CD4-positive, alpha-beta T cell treated with Interleukin-17A for 1 hour (primary cell): ENCODE results near the gene CCDC78.

Experiments
- DNase-seq: peaks from one replicate; pipeline ENCODE4 v3.0.0-alpha.2; 2020

CCDC78 gene

DNA sequence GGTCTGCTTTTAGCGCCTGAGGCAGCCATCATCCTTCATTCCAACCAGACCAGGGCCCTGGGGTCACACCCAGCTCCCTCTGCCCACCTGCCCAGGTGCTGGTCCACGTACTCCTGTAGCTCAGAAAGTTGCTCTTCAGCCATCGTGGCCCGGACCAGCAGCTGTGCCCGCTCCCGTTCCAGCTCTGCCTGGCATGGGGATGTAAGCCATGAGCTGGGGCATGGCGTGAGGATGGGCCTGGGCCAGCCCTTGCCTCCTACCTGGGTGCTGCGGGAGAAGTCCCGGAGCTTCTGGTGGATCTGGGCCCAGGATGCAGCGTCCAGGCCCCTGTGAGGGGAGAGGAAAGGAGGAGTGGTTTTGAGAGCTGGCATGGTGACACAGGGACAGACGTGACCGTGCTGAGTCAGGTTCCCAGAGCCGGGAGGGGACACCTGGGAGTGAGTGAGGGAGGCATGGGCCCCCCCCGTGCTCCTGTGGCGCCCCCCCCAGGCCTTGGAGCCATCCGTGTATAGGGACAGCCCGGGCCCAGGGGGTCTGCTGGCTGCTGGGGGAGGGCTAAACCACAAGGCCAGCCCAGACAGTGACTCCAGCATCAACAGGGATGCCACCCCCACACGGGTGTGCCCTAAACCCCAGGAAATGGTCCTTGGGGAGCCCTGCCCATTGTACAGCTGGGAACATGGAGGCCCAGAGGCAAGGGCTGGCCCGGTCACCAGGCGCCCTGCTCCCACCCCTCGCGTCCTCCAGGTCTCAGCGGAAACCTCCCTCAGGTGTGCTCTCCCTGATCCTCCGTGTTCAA is 3.2 kb downstream of the CCDC78 start:
- no peak for DNase-seq

DNA sequence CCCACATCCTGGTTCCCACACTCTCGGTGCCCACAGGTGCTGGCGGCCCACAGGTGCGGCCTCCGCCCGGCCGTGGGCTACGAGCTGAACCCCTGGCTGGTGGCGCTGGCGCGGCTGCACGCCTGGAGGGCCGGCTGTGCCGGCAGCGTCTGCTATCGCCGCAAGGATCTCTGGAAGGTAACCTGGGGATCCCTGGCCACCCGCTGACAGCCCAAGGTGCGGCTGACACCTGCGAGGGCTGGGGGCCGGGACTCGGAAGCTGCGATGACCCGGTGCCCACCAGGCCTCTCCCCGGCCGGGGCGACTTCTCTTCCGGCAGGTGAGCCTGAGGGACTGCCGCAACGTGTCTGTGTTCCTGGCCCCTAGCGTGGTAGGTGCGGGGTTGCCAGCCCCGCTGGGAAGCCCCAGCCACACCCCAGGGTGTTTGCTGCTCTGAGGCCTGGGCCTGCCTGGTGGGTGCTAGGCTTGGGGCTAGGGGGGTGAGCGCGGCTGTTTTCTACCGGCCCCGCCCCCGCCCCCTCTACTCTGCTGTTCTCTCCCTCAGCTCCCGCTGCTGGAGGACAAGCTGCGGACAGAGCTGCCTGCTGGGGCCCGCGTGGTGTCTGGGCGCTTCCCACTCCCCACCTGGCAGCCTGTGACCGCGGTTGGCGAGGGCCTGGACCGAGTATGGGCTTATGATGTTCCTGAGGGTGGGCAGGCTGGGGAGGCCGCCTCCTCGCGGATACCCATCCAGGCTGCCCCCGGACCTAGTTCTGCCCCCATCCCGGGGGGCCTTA is 4.3 kb downstream of the CCDC78 start:
- peak; percentile 45 for DNase-seq

DNA sequence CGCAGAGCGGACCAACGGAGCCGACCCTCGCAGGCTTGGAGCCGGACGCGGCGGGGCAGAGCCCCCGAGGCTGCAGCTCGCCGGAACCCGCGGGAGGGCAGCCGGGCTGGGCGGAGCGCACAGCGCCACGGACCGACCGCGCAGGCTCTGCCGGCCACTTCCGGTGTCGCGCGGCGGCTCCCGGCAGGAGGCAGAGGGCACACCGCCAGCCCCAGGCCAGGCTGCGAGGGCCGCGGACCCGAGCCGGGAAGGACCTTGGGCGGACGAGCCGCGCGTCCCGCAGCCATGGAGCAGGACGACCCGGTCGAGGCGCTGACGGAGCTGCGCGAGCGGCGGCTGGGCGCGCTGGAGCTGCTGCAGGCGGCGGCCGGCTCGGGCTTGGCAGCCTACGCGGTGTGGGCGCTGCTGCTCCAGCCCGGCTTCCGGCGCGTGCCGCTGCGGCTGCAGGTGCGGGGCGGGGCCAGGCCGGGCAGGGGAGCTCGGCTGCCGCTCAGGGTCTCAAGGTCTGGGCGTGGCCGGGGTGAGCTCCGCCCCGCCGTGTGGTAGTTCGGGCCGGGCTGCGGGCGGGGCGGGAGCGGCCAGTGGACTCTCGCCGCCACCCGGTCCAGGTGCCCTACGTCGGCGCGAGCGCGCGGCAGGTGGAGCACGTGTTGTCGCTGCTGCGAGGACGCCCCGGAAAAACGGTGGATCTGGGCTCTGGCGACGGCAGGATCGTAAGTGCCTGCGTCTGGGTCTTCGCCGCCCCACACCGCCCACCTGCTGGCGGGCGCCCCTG is 5.1 kb downstream of the CCDC78 start, which contains the start of gene ANTKMT:
ANTKMT (plus strand) TSS at position 157 of the 775 bp plus-strand sequence; CDS start at position 286, 129 bp downstream.
- DNase-seq: peak; percentile 82

DNA sequence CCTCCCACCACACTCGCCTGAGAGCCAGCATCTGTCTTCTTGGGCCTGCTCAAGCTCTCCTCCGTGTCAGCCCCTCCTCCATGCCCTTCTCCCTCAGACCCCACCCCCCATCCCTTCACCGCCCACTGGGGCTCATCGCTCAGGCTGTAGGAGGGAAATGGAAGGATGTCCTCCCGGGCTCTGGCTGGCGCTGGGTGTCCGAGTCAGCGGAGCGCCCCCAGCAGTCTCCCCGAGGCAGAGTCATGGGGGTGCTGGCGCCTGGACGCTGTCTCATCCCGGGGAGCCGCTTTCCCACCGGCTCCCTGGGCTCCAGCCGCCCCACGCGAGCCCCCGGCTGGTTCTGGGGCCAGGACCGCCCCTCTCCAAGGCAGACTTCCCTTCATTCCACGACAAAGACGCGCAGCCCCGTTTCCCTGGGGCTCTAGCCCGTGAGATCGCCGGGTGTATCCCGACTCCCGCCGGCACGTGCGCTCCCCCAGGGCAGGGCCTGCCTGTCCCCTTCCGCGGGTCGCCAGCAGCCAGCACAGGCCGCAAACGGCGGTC is 5.7 kb downstream of the CCDC78 start:
- DNase-seq: peak; percentile 43

DNA sequence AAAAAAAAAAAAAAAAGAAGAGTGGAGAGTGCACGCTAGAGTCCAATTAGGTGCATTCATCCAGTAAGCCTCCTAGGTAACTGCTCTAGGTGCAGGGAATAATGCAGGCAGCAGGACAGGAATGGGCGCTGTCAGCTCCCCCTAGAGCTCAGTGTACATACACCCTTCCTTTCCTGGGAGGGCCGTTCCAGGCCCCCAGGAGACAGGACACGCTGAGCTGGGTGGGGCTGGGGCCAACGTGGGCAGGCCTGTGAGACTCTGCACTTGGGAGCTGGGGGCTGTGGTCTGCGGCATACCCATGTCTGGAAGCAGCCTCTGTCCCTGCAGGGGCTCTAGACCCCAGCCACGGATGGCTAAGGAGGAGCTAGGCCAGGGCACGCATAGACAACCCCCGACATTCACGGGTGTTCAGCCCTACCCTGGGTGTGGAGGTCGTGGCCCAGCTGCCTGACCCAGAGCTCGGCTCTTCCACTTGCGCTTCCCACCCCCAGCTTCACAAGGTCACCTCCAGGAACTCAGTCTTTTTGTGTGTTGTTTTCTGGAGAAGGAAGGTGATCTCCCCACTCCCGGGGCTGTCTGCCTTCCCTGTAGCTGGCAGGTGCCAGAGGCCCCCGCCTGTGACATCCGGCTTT is 6.3 kb downstream of the CCDC78 start:
- no peak for DNase-seq

DNA sequence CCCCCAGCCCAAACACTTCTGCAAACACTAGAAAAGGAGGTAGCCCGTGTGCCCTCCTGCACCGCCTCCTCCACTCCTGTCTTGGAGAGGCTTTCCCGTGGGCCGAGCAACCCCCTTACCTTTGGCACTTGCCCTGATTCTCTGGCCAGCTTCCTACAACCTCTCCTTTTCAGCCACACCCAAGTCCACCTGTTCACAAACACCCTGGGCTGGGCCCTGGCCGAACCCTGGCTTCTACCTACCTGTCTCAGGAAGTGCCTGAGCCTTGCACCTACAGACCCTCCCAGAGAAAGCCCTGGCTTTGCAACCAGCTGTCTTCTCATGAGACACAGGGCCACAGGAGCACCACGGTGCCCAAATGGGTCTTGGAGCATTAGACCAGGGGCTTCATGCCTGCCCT is 7.3 kb downstream of the CCDC78 start:
- DNase-seq: no peak

DNA sequence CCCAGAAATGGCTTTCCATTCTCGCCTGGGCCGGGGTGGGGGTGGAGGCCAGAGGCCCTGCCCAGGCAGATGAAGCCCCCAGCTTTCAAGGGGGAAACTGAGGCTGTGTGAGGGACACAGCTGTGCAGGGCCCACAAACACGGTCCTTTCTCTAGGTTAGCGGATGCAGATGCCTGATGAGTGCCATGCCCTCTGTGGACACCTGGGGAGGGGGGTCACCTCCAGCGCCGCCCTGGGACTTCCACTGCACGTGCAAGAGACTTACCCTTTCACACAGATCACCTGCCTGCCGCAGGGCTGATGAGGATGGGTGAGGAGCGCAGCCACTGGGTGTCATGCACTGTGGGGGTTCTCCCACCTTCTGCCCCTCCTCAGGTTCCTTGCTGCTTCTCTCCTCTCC is 7.9 kb downstream of the CCDC78 start:
- no peak for DNase-seq

DNA sequence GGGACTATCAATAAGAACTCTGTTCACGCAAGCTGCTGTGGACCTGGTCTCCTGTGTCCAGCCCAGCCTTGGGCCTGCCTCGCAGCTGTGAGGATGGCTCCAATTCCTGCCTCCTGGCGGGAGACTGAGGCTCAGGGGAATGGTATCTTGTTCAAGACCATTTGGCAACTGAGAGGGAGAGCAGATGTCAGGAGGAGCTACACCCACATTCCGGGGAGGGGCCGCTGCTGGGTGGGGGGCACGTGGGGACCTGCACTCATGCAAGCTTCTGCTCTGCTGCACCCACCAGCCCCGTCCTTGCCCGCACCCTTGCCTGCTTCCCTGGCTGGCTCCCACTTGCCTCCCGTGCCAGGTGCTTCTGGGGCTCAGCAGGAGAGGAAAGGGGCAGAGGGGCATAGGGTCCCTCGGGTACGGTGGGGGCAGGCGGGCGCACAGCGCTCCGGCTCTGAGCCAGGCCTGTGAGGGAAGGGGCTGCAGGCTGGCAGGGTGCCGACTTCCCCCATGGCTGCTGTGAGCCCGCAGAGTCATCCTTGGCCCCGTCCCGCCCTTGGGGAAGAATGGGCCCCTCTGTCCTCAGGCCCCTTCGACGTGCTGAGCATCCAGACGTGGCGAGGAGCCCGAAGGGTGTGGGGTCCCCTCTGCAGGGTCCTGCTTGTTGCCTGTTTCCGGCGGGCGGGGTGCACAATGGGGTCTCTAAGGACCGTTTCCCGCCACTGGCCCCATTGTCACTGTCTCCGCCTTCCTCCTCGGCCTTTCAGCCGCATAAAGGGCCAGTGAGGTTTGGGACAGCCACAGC is 8.6 kb downstream of the CCDC78 start:
- DNase-seq: no peak

DNA sequence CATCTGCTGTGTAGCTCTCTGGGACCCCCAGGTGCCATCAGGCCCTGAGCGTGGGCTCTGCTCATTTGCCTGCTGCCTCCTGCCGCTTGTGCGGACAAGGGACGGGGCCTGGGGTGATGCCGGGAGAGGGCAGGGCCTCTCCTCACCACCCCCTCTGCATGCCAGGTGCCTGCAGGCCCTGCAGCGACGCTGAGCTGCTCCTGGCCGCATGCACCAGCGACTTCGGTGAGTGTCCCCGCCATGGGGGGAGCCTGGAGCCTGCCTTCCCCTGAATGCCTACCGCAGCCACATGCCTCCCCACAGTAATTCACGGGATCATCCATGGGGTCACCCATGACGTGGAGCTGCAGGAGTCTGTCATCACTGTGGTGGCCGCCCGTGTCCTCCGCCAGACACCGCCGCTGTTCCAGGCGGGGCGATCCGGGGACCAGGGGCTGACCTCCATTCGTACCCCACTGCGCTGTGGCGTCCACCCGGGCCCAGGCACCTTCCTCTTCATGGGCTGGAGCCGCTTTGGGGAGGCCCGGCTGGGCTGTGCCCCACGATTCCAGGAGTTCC is 9.4 kb downstream of the CCDC78 start:
- no peak for DNase-seq

DNA sequence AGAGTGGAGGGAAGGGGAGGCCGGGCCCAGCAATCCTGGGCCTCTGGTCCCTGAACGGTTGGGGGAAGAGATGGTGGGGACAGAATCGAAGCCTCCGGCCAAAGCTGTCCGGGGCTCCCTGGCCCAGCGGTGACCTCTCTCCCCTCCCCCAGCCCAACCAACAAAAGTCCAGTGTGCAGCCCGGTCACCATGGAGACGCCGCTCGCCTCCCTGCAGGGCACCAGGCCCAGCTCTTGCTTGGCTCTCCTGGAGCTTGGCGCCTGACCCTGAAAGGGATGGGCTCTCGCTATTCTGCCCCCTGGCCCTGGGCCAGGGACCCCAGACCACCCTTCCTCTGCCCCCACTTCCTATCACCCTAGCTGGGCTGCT is 10.1 kb downstream of the CCDC78 start:
- DNase-seq: no peak

DNA sequence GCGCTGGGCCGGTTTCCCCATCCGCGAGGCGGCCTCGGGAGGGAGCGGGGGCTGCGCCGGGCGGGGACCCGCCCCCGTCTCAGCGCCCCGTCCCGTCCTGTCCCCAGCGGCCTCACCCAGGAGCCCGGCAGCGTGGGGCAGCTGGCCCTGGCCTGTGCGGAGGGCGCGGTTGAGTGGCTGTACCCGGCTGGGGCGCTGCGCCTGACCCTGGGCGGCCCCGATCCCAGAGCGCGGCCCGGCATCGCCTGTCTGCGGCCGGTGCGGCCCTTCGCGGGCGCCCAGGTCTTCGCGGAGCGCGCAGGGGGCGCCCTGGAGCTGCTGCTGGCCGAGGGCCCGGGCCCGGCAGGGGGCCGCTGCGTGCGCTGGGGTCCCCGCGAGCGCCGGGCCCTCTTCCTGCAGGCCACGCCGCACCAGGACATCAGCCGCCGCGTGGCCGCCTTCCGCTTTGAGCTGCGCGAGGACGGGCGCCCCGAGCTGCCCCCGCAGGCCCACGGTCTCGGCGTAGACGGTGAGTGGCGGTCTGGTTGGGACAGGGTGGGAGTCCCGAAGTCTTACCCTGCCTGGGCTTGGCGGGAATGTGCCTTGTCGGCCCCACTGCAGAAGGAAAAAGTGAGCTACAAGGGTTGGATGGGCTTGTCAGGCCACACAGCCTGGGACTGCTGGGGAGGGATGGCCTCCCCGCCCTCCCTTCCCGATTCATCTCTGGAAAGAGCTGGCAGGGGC is 10.6 kb downstream of the CCDC78 start:
- DNase-seq: no peak

DNA sequence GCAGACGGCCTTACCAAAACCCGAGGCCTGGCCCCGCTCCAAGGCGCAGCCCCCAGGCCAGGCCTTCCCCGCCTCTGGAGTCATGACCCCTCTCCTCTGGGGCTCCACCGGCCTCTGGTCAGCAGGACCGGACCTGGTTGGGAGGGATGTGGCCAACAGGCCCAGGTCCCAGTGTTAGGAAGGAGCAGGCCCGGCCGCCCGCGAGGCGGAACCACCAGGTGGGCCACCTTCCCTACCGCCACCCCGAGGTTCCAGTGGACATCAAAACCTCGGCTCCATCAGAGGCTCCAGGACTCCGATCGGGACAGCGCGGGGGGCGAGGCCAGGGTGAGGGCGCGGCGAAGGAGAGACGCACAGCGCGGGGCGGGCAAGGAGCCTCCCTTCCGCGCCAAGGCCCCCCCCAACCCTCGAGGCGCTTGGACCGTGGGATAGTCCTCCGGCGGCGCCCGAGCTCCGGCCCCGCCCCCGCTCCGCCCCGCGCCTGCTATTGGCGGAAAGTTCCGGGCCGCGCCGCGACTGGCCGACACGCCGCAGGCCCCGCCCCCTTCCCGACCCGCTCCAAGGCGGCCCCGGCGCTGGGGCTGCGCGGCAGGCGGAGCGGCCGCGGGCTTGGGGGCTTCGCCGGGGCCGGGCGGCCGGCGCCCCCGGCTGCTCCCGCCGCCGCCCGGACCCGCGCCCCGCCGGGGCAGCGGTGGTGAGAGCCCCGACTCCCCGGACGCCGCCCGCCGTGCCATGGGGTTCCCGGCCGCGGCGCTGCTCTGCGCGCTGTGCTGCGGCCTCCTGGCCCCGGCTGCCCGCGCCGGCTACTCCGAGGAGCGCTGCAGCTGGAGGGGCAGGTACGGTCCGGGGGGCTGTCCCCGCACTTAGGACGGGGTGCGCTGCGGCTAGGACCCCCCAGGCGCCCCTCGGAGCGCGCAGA is 11.4 kb downstream of the CCDC78 start, which contains the start of gene METRN:
METRN (plus strand) TSS at position 561 of the 919 bp plus-strand sequence; CDS start at position 733, 172 bp downstream.
- DNase-seq: peak; percentile 87

DNA sequence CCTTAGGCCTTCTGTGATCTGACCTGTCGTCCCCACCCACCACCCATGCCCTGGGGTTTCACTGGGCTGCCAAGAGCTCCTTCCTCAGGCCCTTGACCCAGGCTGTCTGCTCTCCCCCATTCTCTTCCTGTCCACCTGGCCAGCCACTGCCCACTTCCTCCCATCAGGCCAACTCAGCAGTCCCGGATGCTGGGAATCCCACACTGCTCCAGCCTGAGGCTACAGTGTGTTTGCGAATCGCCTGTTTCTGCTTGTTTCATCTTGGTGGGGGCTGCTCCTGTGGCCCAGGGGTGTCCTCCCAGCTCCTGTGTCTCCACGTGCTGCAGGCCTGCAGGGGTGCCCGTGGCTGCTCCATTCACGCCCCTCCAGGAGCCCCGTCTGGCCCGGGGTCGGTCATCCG is 12.2 kb downstream of the CCDC78 start:
- no peak for DNase-seq

DNA sequence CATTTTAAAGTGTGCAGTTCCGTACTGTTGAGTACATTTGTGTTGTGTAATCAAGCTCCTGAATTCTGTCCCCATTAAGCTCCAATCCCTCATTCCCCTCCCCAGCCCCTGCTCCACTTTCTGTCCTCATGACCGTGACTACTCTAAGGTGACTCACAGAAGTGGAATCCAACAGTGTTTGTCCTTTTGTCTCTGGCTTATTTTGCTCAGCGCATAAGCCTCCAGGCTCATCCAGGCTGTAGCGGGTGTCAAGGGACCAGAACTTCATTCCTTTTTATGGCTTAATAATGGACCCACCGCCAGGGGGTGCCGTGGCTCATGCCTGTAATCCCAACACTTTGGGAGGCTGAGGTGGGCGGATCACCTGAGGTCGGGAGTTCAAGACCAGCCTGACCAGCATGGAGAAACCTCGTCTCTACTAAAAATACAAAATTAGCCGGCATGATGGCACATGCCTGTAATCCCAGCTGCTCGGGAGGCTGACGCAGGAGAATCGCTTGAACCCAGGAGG is 13.4 kb downstream of the CCDC78 start:
- DNase-seq: peak; percentile 64

DNA sequence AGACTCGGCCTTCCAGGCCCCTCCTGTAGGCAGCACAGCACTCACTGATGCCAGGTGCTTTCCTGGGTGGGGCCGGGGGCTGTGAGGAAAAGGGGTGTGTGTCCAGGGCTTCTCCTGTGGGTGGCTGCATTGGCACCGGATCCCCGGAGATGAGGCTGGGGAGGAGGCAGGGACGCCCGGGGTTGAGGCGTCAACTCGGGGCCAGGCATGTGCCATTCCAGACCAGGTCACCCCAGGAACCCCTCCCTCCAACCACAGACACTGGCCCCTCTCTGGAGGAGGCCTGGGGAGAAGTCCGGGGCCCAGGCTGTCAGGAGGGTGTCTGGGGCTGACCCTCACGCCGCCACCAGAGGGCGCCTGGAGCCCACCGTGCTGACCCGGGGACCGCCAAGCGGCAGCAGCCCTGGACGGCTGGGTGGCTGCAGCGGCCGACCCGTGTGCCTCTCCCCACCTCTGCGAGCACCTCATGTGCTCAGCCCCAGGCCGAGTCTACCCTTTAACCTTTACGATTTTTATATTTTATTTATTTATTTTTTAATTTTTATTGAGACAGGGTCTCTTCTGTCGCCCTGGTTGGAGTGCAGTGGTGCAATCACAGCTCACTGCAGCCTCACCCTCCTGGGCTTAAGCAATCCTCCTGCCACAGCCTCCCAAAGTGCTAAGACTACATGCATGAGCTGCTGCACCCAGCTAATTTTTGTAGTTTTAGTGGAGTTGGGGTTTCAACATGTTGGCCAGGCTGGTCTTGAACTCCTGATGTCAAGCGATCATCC is 14.5 kb downstream of the CCDC78 start:
- peak; percentile 79 for DNase-seq

DNA sequence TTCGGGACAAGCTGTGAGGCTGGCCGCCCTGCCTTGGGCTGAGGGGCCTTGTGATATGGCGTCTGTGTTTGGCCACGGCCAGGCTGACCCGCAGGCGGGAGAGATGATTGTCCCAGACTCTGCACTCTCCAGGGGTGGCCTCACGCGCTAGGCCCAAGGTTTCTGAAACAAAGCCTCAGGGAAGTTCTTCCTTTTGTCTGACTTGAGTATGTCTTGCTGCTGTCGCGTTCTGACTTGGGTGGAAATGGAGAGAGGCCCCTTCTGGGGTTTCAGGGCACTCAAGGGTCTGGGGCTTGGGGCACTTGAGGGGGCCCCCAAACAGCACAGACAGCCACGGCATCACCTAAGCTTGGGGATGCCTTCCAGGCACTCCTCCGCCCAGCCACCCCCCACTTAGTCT is 15.2 kb downstream of the CCDC78 start:
- DNase-seq: no peak

DNA sequence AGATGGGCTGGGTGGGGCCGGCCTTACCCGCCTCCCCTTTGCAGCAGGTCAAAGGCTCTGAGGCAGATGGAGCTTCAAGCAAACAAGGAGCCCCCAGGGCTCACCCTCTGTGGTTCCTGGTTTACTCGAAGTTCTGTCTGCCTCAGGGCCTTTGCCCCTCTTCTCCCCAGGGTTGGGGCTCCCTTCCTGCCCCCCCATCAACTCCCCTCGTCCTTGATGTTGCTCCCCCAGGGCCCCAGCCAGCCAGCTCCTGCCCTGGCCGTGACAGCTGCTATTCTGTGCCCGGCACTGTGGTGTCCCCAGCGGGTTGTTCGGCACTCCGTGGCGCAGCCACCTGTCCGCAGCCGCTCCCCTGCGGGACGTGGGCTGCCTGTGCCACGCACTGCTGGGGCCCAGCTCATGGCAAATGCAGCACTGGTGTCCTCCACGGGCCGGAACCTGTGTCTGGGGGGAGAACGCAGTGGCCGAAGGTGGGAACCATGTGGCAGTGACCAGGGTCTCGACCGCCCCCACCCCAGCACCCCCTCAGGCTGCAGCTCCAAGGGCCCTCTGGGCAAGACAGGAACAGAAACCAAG is 15.7 kb downstream of the CCDC78 start:
- no peak for DNase-seq
